NCI-H446 (cell line): ENCODE measurements around the gene SPINT2.
A peak's percentile ranks its signal among the peaks of the same experiment; 100 is the strongest.
"Not testable (repeated sequence)": the region's sequence is repeated elsewhere in the genome, so short reads cannot be mapped to it uniquely, and the experiment has no call there.

ENCODE experiments used
- DNase-seq, 2 experiments: peaks; one replicate each; lab custom pipeline; 2025; lab: John Stamatoyannopoulos, UW

SPINT2 gene

DNA sequence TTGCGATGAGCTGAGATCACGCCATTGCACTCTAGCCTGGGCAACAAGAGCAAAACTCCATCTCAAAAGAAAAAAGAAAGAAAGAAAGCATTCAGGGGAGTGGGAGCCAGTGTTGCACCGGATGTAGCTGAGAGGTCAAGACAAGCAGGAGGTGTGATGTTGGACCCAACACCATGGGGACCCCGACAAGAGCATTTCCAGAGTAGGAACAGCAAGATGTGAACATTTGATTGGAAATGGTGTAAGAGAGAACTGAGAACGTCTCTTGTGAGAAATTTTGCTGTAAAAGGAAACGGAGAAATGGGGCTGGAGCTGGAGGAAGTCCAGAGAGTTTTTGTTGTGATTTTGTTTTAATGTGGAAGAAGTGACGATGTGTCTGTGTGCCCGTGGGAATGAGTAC, 24.6 kb upstream of the SPINT2 start:
- no peak for DNase-seq

DNA sequence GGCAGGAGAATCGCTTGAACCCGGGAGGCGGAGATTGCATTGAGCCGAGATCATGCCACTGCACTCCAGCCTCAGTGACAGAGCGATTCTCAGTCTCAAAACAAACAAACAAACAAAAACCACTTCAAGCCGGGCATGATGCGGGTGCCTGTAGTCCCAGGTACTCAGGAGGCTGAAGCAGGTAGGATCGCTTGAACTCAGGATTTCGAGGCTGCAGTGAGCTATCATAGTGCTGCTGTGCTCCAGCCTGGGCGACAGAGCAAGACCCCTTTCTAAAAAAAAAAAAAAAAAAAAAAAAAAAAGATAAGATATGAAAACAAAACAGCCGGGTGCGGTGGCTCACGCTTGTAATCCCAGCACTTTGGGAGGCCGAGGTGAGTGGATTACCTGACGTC, 21.1 kb upstream of the SPINT2 start:
- DNase-seq = no peak

DNA sequence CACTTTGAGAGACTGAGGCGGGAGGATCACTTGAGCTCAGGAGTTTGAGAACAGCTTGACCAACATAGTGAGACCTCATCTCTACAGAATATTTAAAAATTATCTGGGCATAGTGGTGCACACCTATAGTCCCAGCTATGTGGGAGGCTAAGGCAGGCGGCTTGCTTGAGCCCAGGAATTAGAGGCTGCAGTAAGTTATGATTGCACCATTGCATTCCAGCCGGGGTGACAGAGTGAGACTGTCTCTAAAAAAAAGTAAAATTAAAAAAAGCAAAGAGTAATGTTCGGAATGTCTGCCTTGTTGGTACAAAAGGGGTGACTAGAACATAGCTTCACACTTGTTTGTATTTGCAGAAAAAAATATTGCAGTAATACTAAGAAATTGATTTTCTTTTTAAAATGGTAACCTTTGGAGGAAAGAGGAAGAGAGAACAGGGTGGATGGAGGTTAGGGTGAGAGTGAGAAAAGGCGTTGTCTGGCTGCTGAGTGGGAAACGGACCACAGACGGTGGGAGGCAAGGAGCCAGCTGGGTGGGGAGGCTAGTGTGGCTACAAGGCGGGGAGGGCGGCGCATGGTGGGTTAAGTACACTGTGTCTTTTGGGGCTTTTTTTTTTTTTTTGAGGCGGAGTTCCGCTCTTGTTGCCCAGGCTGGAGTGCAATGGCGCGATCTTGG, 18.4 kb upstream of the SPINT2 start:
- no peak for DNase-seq

DNA sequence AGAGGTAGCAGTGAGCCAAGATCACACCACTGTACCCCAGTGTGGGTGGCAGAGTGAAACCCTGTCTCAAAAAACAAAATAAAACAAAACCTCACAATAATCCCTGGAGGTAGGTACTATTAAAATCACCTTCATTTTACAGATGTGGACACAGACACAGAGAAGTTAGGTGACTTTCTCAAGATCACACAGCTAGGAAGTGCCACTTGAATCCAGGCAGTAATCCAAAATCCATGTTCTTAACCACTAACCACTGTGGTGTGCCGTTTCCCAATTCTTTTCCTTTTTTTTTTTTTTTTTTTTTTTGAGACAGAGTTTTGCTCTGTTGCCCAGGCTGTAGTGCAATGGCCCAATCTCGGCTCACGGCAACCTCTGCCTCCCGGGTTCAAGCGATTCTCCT, 17.2 kb upstream of the SPINT2 start:
- DNase-seq = no peak

DNA sequence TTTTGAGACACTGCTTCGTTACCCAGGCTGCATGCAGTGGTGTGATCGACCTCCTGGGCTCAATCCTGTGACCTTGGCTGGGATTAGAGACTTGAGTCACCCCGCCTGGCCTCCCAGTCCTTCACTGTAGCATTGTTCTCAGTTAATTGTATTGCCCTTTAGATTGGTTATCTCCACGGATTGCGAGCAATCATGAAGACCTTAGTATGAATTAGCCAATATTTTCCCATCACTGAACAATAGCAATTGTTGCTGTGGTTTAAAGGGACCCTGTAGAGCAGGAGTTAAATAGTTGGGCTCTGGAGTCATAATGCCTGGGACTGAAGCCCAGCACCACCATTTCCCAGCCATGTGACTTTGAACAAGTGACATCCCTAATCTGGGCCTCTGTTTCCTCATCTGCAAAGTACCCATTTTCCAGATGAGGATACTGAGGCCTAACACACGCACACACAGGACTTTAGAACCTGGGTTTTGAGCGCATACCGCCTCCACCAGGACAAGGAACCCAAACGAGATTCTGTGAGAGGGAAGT, 16.6 kb upstream of the SPINT2 start:
- DNase-seq = no peak

DNA sequence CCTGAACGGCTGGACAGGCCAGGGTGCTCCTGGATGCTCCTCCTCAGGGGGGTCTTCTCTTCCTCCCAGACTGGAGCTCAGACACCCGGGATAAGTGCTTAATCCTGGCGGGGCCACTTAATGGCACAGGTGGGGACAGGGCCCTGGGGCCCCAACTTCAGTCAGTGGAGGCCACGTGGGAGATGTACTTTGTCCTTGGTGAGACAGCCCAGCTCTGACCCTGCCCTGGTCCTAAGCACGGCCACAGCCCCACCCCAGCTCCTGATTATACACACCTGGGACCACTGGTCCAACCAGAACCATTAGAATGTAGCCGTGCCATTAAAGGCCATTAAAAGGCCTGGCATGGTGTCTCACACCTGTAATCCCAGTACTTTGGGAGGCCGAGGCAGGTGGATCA, 16.0 kb upstream of the SPINT2 start:
- DNase-seq = no peak

DNA sequence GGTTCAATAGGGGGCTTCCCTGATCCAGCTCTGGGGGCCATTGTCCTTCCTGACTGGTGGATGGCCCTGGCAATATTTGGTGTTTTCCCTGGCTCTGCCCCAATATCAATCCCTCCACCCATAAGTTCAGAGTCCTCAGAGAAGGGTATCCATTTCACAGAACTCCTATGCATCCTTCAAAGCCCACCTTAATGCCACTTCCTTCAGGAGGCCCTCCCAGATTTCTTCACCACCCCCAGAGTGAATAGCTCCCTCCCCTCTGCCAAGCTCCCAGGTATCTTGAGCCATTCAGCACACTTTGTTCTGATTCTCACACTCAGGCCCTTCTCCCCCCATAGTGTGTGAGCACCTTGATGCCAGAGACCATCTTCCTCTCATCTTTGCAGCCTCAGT, 13.9 kb upstream of the SPINT2 start:
- no peak for DNase-seq

DNA sequence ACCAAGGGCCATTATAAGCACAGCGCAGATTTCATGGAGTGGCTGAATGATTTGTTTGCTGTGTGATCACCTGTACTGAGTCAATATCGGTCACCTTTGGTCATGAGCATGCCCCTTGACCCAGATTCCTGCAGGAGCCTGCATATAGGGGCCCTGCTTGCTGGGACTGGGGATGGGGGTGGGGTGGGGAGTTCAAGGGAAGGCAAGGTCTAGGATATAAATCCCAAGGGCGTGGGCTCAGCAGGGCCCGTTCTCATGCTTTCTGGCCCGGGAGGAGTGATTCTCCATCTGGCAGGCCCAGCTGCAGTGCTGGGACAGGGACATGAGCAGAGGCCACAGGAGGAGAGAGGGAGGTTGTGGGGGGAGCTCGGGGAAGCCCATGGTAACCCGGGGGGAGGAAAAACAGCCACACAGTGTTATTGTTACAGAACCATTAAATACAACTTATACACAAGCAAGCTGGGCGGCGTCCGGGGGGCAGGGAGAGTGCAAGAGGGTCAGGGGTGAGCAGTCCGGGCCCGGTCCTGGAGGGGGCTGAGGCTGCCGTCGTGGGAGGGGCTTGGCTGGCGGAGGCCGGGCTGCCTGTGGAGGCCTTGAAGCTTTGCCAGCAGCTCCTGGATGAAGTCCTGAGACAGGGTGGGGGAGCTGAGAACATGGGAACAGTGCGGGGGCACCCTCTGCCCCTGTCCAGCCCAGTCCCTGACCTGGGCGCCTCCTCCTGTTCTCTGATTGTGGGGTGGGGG, 13.4 kb upstream of the SPINT2 start:
- peak; percentile 41 to 79 for DNase-seq

DNA sequence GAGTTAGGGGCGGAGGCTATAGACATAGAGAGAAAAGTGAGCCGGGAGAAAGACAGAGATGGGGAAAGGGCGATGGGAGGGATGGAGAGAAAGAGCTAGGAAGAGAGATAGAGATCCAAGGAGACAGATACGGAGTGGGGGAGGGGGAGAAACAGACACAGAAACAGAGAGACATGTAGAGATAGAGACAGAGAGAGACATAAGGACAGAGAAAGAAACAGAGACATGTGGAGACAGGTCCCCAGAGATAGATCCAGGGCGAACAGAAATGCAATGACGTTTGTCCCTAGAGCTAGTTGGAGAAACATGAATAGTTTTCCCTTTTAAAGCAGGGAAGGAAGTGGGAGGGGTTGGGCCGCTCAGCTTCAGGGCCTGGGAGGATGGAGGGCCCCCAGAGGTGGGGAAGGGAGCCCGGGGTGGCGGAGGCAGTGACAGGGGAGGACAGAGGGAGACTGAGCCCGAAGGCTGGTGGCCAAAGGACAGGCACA, 12.8 kb upstream of the SPINT2 start:
- DNase-seq = peak in 1 of 2 experiments; percentile 59

DNA sequence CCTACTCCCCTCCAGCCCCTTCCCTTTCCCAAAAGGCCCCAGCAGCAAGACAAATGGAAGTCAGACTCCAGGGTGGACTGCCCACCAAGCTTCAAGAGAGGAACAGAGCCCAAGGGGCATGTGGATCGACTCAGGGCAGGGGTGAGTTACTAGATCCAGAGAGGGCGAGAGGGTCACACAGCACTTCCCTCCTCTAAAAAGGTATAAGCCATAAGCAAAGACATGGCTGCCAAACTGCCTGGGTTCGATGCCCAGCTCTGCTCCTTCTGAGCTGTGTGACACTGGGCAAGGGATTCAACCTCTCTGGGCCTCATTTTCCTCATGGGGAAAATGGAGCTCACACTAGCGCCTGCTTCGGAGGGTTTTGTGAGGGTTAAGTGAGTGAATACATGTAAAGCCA, 12.0 kb upstream of the SPINT2 start:
- no peak for DNase-seq

DNA sequence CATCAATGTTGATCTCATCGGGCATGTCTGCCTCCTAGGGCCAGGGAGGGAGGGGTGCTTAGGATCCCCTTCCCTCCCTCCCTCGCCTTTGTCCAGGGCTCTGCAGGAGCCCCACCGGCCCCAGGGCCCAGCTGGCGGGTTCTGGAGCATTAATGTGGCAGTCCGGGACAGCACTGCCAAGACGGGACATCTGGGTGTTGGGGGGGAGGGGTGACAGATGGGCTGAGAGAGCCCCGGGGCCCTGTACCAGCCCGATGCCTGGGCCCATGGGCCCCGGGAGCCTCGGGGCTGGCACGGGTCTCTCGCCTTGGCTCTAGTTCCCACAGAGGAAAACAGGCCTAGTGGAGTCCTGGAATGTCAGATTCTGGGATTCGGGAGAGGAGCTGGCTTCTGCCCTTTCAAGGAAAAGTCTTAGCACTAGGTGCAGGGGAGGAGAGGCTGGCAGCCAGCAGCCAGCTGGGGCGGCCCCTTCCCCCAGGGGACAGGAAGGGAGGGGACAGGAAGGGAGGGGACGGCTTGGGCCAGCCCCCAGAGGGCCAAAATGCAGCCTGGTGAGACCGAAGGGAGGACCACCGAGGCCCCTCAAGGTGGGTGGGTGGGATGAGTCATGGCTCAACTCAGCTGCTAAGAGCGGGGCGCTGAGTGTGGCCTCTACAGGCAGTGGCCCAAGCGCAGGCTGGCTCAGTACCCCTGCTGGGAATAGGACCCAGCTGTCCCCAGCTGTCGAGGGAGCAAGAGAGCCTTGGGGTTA, 11.3 kb upstream of the SPINT2 start:
- peak; percentile 67 to 96 for DNase-seq

DNA sequence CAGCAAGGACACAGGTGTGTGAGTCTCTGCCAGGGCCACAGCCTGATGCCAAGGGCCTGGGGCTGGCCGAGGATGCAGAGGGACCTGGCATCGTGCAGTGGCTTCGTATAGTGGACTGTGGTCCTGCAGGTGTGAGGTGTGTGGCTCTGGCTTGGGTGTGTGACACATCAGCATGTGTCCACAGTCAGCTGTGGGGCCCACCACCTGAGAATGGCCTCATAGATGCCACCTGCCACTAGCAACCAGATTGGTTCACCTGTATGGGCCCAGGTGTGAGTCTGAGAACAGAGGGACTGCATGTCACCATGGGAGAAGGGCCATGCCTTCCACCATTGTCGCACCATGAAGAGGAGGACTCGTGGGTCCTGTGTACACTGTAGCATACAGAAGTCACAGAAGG, 10.6 kb upstream of the SPINT2 start:
- no peak for DNase-seq

DNA sequence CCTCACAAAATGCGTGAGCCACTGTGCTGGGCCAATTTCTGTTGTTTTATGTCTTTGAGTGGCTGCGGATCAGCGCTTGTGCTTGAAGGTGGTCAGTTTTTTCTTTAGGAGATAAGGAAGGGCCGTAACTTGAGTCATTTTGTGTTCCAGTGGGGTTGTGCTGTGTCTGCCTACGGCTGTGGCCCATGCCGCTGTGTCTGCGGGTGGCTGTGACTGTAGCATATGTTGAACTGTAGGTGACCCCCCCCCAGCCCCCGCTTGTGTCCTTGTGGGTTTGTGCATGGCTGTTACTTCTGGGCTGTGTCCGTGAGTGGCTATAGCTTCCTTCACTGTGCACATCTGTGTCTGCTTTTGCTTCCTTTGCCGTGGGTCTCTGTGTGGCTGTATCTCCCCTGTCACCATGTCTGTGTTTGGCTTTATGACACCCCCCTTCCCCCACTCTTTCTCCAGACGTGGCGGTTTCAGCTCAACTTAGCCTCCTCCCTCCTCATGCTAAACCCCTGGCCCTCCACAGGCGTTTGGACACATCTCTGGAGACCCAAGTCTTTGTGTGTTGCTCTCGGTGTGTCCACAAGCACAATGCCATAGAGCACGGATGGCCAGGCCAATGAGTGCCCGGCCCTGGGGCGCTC, 8.9 kb upstream of the SPINT2 start:
- DNase-seq = no peak

DNA sequence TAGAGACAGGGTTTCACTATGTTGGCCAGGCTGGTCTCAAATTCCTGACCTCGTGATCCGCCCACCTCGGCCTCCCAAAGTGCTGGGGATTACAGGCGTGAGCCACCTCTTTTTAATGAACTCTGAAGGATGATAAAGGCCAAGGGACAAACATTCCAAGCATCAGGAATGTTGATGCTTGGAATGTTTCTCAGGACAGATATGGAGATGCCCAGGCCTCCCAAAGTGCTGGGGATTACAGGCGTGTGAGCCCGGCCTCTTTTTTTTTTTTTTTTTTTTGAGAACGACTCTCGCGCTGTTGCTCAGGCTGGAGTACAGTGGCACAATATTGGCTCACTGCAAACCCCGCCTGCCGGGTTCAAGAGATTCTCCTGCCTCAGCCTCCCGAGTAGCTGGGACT, 2.4 kb upstream of the SPINT2 start:
- not testable (repeated sequence) for DNase-seq

DNA sequence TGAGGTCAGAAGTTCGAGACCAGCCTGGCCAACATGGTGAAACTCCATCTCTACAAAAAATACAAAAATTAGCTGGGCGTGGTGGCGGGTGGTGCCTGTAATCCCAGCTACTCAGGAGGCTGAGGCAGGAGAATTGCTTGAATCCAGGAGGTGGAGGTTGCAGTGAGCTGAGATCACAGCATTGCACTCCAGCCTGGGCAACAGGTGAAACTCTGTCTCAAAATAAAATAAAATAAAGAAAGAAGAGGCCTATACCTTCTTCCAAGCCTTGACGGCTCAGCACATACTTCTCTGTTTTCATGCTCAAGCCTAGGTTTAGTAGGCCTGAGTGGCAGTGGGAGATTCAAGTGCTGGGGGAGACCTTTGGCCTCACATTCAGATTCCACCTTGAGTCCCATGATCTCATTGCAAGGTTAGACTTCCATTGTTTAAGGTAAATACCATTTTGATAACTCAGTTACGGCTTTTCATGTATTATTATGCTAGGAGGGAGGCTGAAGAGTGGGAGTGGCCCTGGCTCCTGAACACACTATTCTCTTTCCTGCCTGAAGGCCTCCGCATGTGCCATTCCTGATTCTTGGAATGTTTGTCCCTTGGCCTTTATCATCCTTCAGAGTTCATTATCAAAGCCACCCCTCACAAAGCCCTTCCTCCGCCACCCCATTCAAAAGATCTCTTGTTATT, 1.6 kb upstream of the SPINT2 start:
- no peak for DNase-seq

DNA sequence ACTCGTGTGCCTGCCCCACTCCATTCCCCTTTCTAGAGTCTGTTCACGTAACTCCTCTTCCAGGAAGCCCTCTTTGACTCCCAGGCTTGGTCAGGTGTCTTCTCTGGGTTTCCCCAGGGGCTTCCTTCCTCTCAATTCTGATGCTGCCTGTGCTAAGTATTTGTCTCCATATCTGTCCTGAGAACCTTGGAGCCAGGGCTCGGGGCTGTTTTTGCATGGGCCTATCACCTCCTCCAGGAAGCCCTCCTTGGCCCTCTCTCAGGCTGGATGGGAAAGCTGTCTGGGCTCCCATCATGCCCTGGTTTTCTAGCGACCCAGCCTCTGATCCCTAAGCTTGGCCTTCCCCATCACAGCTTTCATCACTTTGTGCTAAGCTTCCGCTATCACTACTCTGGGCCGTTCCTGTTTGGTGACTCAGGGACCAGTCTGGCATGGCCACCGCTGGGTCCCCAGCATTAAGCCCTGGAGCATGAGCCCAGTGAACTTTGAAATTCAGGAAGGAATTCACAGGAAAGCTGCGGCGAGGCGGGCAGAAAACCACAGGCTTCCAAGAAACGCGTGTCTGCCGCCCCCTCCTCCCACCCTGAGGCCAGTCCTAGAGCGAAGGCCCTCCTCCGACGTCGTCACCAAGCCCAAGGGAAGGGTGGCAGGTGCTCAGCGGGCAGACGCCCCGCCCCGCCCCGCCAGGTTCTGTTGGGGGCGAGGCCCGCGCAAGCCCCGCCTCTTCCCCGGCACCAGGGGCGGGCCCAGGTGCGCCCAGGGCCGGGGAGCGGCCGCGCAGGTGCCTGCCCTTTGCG, 486 bp upstream of the SPINT2 start:
- DNase-seq = no peak

DNA sequence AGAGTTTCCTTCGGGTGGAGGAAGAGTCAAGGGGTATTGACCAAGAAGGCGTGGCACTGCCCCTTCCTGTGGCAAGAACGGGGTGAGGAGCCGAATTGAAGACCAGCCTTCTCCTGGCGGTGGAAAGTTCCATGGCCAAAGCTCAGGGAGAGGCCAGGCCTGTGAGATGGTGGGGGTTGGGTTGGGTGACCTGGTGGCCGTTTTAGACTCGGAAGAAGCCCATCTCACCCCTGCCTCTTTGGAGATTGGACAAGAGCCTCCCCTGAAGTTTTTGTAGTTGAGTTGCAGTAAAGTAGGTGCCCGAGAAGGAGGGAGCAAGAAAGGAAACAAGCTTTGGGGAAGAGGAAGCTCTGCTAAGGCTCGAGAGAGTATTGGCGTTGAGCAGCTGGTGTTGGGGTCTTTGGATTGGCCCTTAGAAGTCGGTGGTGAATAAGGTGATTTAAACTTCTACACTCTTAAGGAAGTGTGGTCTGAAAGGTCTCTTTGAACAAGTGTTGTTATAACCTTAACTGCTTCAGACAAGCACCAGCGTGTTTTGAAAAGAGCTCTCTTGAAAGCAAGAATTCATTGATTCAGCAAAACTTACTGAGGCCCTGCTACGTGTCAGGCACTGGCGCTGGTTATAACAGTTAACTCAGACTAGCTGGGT, 964 bp downstream of the SPINT2 start:
- DNase-seq = no peak

DNA sequence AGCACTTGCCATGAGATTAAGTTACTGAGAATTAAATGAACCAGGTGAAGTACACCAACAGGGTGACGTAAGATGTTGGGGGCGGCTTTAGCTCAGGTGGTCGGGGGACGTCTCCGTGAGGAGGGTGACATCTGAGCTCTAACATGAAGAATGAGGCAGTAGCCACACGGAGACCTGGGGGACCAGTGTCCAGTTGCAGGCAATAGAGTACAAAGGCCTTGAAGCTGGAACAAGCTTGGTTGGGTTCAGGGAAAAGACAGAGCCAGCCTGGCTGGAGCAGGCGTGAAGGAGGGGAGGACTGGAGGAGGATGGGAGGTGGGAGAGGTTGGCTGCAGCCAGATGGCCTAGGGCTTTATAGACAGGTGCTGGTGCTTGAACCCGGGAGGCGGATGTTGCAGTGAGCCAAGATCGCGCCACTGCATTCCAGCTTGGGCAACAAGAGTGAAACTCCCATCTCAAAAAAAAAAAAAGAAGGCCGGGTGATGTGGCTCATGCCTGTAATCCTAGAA, 1.6 kb downstream of the SPINT2 start:
- DNase-seq = peak in 1 of 2 experiments; percentile 13

DNA sequence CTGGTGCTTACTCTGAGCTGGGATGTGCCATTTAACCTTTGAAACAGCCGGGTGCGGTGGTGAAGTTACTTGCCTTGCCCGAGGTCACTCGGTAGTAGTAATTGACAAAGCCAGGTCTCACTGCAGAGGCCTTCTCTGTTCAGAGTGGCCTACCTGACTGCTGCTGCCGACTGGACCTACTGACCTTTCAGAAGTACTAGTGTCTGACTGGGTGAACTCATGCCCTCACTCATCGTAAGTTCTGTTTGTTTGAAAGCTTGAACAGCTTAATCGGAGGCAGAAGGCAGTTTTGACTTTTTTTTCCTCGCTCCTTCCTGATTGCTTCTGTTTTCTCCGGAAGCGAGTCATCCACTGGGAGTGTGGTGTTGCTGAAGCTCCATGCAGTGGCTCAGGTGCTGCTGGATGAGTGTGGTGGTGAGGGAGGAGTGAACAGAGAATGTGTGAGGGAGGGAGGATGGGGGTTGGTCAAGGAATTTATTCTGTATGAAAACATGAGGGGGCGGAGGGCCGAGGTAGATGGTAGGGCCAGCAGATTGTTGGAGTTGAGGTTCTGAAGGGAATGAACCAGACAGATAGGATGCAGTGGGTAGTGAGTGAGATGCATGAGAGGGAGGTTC, 2.7 kb downstream of the SPINT2 start:
- DNase-seq = no peak
